Liver (tissue), 9 donors: ENCODE data around the gene TMC2. TPM values are rescaled to one million over a fixed set of nuclear protein-coding genes. Genes with fewer than 3 reads are reported as not detected.

Experiments
- DNase-seq: peaks from one replicate; pipeline ENCODE4 v3.0.0-alpha.2; 2017; ENCODE audit warnings: low spot score
- H3K27ac ChIP-seq, 2 donors: one replicate each; pipeline ENCODE4 v1.7.0; 2013; ENCODE audit warnings: inconsistent platforms in 2 of 2, low read length in 2 of 2, control low read depth in 1 of 2, low read depth in 1 of 2, mild to moderate bottlenecking in 1 of 2
- H3K27me3 ChIP-seq, 4 donors: one replicate each; pipeline versions ENCODE4 v1.6.1 to v1.7.0; 2013; ENCODE audit warnings: low read length in 3 of 4, inconsistent platforms in 1 of 4, mild to moderate bottlenecking in 1 of 4, moderate library complexity in 1 of 4; ENCODE audit not compliant: control insufficient read depth in 4 of 4, insufficient read depth in 4 of 4
- H3K36me3 ChIP-seq, 4 donors: one replicate each; pipeline versions ENCODE4 v1.6.1 to v1.7.0; 2013; ENCODE audit warnings: low read length in 3 of 4, mild to moderate bottlenecking in 3 of 4, low read depth in 1 of 4, moderate library complexity in 1 of 4; ENCODE audit not compliant: control insufficient read depth in 4 of 4, insufficient read depth in 3 of 4
- H3K4me1 ChIP-seq, 4 donors: one replicate each; pipeline versions ENCODE4 v1.6.1 to v1.7.0; 2013; ENCODE audit warnings: low read length in 3 of 4, mild to moderate bottlenecking in 3 of 4, moderate library complexity in 1 of 4; ENCODE audit not compliant: control insufficient read depth in 4 of 4, insufficient read depth in 4 of 4
- H3K4me3 ChIP-seq, 3 donors: one replicate each; pipeline versions ENCODE4 v1.6.1 to v1.7.0; 2013; ENCODE audit warnings: low read length in 3 of 3, control low read depth in 1 of 3, low read depth in 1 of 3, mild to moderate bottlenecking in 1 of 3
- H3K9ac ChIP-seq, 2 donors: one replicate each; pipeline ENCODE4 v1.7.0; 2013; ENCODE audit warnings: low read length in 2 of 2, mild to moderate bottlenecking in 2 of 2, moderate library complexity in 2 of 2, control low read depth in 1 of 2, low read depth in 1 of 2
- H3K9me3 ChIP-seq, 4 donors: one replicate each; pipeline versions ENCODE4 v1.6.1 to v1.7.0; 2013; ENCODE audit warnings: low read length in 3 of 4; ENCODE audit not compliant: control insufficient read depth in 4 of 4
- ATF3 ChIP-seq: IDR thresholded peaks from 2 replicates; pipeline ENCODE4 v1.6.1; 2016; ENCODE audit warnings: antibody characterized with exemption
- CTCF ChIP-seq: fragments of 150-350 bp; IDR thresholded peaks from 2 replicates; pipeline ENCODE4 v1.5.1; 2017; ENCODE audit warnings: improper control_type of control experiment, low read depth, low read length; ENCODE audit not compliant: missing input control
- FOXA1 ChIP-seq: IDR thresholded peaks from 2 replicates; pipeline ENCODE4 v1.6.1; 2016; ENCODE audit warnings: antibody characterized with exemption
- FOXA2 ChIP-seq: IDR thresholded peaks from 2 replicates; pipeline ENCODE4 v1.6.1; 2016; ENCODE audit warnings: antibody characterized with exemption
- GABPA ChIP-seq, 2 donors: IDR thresholded peaks in 1 of 2; conservative IDR thresholded peaks in 1 of 2; 2 replicates each; pipeline ENCODE4 v1.6.1; 2016; ENCODE audit warnings: antibody characterized with exemption in 2 of 2, mild to moderate bottlenecking in 1 of 2, moderate library complexity in 1 of 2
- HNF4A ChIP-seq, 2 donors: conservative IDR thresholded peaks; 2 replicates each; pipeline ENCODE4 v1.6.1; 2016; ENCODE audit warnings: antibody characterized with exemption in 2 of 2, mild to moderate bottlenecking in 2 of 2
- HNF4G ChIP-seq: IDR thresholded peaks from 2 replicates; pipeline ENCODE4 v1.6.1; 2016; ENCODE audit warnings: antibody characterized with exemption
- JUND ChIP-seq, 2 donors: IDR thresholded peaks; 2 replicates each; pipeline ENCODE4 v1.6.1; 2016; ENCODE audit warnings: antibody characterized with exemption in 2 of 2
- MAX ChIP-seq: IDR thresholded peaks from 2 replicates; pipeline ENCODE4 v1.6.1; 2016; ENCODE audit warnings: antibody characterized with exemption
- NR2F2 ChIP-seq: IDR thresholded peaks from 2 replicates; pipeline ENCODE4 v1.6.1; 2016; ENCODE audit warnings: antibody characterized with exemption
- RAD21 ChIP-seq, 2 donors: IDR thresholded peaks; 2 replicates each; pipeline ENCODE4 v1.6.1; 2016; ENCODE audit warnings: antibody characterized with exemption in 2 of 2, mild to moderate bottlenecking in 2 of 2
- REST ChIP-seq: IDR thresholded peaks from 2 replicates; pipeline ENCODE4 v1.6.1; 2016; ENCODE audit warnings: antibody characterized with exemption, mild to moderate bottlenecking
- RXRA ChIP-seq, 2 donors: IDR thresholded peaks; 2 replicates each; pipeline ENCODE4 v1.6.1; 2017 to 2018; ENCODE audit warnings: antibody characterized with exemption in 2 of 2, mild to moderate bottlenecking in 1 of 2
- SP1 ChIP-seq: IDR thresholded peaks from 2 replicates; pipeline ENCODE4 v1.6.1; 2018; ENCODE audit warnings: antibody characterized with exemption, mild to moderate bottlenecking
- YY1 ChIP-seq: IDR thresholded peaks from 2 replicates; pipeline ENCODE4 v1.6.1; 2016; ENCODE audit warnings: antibody characterized with exemption, mild to moderate bottlenecking
- ZBTB33 ChIP-seq: IDR thresholded peaks from 2 replicates; pipeline ENCODE4 v1.6.1; 2016; ENCODE audit warnings: antibody characterized with exemption
- WGBS: extraction: QIAGEN DNeasy Blood & Tissue Kit; methylation state at CpG from one replicate; pipeline ENCODE4 v1.1.7; 2013; 5-methylcytosine and 5-hydroxymethylcytosine counted together
- polyA plus RNA-seq, 2 donors: library from polyadenylated mRNA; stranded (reverse) in 1 of 2; unstranded in 1 of 2; fragments of 200-250 nt in 1 of 2; fragments of >200 nt in 1 of 2; fragmentation: Nextera tagmentation in 1 of 2; extraction: Ambion mirVana in 1 of 2; gene quantifications; one replicate each; pipeline versions ENCODE4 v1.2.1 to v1.2.3, GENCODE V29; 2013 to 2015
- total RNA-seq, 2 donors: library from RNA; depleted of rRNA; stranded (reverse); fragments of >200 nt; gene quantifications; one replicate each; pipeline ENCODE4 v1.2.3, GENCODE V29; 2014
- donor health status: healthy.
- donor health status: healthy.
- donor health status: healthy.
- donor health status: healthy.
- donor health status: healthy.

The TMC2 gene
- total and polyA plus RNA-seq, 4 donors, result not detected

- TF ChIP-seq JUND (IDR thresholded peaks at IDR 0.05) (no peak), FOXA2 (no peak), ATF3 (no peak), HNF4G (no peak), MAX (no peak), YY1 (no peak), GABPA (IDR thresholded peaks at IDR 0.05 in 1 of 2, conservative IDR thresholded peaks at IDR 0.05 in 1 of 2) (no peak), HNF4A (conservative IDR thresholded peaks at IDR 0.05) (no peak), RXRA (IDR thresholded peaks at IDR 0.05) (no peak), CTCF (no peak), REST (no peak), RAD21 (IDR thresholded peaks at IDR 0.05) (no peak), SP1 (no peak), NR2F2 (no peak), FOXA1 (no peak), ZBTB33 (no peak)
- Histone ChIP-seq H3K36me3 (no peaks in the 10 kb centered on the region), H3K9ac (no peak overlapping the region), H3K9me3 (peaks cover 0 to 7% (median 2%) of the 10 kb centered on the region in 4 donors), H3K27ac (no peak overlapping the region), H3K4me3 (no peak overlapping the region), H3K4me1 (no peaks in the 10 kb centered on the region), H3K27me3 (no peaks in the 10 kb centered on the region)
- 72% methylated on average over 9 of the region's 9 CpGs for WGBS
- DNase-seq, result no peak
Measured at GRCh38 chr20:2626853-2627541, 90.6 kb downstream of the TMC2 start.
